ENCODE data around the gene SYNJ1.
"Not testable (repeated sequence)": the region's sequence is repeated elsewhere in the genome, so short reads cannot be mapped to it uniquely, and the experiment has no call there.

Gene SYNJ1

DNA sequence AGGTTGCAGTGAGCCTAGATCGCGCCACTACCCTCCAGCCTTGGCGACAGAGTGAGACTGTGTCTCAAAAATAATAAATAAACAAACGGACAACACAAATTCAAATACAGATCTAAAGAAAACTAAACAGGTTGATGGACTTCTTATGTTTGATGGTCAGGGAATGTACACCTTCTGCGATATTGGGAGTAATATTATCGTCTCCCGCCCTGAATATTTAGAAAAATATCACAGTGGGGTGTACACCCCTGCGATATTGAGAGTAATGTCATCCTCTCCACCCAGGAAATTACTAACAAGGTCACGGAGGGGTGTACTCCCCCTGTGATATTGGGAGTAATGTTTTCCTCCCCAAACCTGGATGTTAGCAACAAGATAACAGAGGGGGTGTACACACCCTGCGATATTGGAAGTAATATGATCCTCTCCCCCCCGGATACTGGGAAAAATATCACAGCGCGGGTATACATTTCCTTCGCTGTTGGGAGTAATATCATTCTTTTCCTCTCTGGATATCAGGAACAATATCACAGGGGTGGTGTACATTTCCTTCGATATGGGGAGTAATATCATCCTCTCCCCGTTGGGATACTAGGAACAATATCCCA, 114.3 kb downstream of the SYNJ1 start:
- Histone ChIP-seq H3K4me3 (peak overlapping the region; percentile 92), H3K27ac (no peak overlapping the region), H3K9ac (ENCODE audit: insufficient read length) (peak overlapping the region; percentile 85), H3K9me3 (ENCODE audit: low read depth, low read length) (no peaks in the 10 kb centered on the region), H3K36me3 (ENCODE audit: insufficient read depth, low read length) (peaks cover 10% of the 10 kb centered on the region; the same call in 1 of the 2 replicates)
- TF ChIP-seq FOXP2 (optimal IDR thresholded peaks at IDR 0.05; ENCODE audit: control extremely low read depth, extremely low read length, insufficient read depth) (no peak), EZH2 (IDR thresholded peaks at IDR 0.05) (no peak), POLR2AphosphoS5 (IDR thresholded peaks at IDR 0.05; ENCODE audit: borderline replicate concordance, low read depth, low read length) (no peak)
- DNase-seq (ENCODE audit: low read depth, low spot score), result no peak

DNA sequence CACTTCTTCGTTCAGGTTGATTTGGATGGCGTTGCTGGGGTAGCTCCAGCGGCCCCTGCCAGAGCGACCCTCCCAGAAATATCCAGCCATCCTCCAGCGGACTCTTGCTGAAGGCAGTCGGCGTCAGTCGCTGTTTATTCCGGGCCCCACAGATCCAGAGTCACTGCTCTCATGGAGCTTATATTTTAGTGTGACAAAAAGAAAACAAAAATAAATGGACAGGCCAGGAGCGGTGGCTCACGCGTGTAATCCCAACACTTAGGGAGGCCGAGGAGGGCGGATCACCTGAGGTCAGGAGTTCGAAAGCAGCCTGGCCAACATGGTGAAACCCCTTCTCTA, 114.8 kb downstream of the SYNJ1 start:
- DNase-seq (ENCODE audit: low read depth, low spot score), result no peak
- Histone ChIP-seq H3K9me3 (ENCODE audit: low read depth, low read length) (no peaks in the 10 kb centered on the region), H3K27ac (peak overlapping the region; percentile 93), H3K4me3 (peak overlapping the region; percentile 92), H3K36me3 (ENCODE audit: insufficient read depth, low read length) (peaks cover 10% of the 10 kb centered on the region; the same call in 1 of the 2 replicates), H3K9ac (ENCODE audit: insufficient read length) (peak overlapping the region; percentile 85)
- TF ChIP-seq POLR2AphosphoS5 (IDR thresholded peaks at IDR 0.05; ENCODE audit: borderline replicate concordance, low read depth, low read length), result no peak
- no peak for TF ChIP-seq EZH2 (IDR thresholded peaks at IDR 0.05)
- no peak for TF ChIP-seq FOXP2 (optimal IDR thresholded peaks at IDR 0.05; ENCODE audit: control extremely low read depth, extremely low read length, insufficient read depth)

DNA sequence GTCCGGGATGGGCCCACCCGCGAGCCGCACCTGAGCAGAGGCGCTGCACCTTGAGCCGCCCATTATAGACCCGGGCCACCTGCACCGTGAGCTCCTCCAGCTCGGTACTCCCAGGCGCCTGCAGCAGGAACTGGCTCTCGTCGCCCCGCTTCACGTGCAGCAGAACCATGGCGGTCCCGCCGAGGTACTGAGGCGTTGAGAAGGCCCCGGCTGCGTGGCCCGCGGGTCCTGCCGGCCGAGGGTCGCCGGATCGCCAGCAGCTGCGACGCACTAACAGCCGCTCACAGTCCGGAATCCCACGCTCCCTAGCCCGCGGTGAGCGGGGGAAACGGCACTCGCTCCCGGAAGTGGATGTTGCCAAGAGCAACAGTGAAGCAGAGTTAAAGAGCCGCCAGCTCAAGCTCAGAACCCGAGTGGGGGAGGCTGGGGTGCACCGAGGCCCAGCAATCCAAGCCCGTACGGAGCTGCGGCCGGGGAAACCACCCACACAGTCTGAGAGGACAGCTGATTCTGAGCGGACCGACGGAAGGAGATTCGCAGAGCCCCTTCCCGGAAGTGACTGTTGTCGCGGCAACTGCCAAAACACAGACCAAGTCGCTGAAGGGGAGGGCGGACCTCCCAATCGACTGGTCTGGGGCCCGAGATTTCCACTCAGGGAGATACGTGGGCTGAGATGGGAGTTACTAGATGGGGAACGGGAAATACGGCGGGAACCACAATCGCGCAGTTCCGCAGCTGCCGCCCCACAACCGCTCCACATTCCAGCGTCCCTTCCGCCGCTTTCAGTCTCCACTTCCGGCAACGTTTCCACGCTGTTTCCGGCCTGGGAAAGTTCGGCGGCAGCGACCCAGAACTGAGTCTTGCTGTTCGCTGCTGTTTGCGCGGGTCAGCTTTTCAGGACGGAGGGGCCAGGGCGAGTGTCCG, 115.5 kb downstream of the SYNJ1 start, which contains the start of gene CFAP298:
Gene CFAP298 (minus strand): TSS at position 303 of the 924 bp plus-strand sequence. CDS start 134 bp downstream, at position 169.
- peak within 1 kb of the TSS; percentile 85 for H3K9ac ChIP-seq (ENCODE audit: insufficient read length)
- H3K4me3 ChIP-seq, result peak within 1 kb of the TSS; percentile 92
- no peaks in the 10 kb centered on the region for H3K9me3 ChIP-seq (ENCODE audit: low read depth, low read length)
- peaks cover 14% of the 10 kb centered on the region; the same call in 1 of the 2 replicates for H3K36me3 ChIP-seq (ENCODE audit: insufficient read depth, low read length)
- H3K27ac ChIP-seq, result peak within 1 kb of the TSS; percentile 93
- TF ChIP-seq EZH2 (IDR thresholded peaks at IDR 0.05) (no peak), POLR2AphosphoS5 (IDR thresholded peaks at IDR 0.05; ENCODE audit: borderline replicate concordance, low read depth, low read length) (peak; percentile 90), FOXP2 (optimal IDR thresholded peaks at IDR 0.05; ENCODE audit: control extremely low read depth, extremely low read length, insufficient read depth) (peak; percentile 54)
- peak; percentile 51 for DNase-seq (ENCODE audit: low read depth, low spot score)

DNA sequence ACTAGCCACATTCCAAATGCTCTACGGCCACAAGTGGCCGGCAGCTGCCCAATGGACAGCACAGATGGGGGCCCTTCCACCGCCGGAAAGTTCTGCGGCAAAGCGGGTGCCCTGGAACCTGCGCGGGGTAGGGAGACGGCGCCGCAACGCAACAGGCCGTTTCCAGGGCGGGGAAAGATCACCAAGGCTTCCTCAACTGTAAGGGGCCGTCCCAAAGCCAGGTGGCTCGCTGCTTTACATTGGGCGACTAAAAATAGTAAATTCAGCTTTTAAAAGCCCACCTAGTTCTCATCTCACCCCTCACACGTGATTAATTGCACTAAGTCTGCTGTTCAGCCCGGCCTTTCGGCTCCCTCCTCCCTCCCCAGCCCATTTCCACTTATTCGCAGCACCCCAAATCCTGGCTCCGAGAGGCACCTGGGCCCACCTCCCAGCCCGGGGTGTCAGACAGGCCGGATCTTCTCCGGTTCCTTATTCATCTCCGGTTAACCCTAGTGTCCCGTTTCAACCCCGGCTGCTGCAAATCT, 116.3 kb downstream of the SYNJ1 start:
- Histone ChIP-seq H3K9ac (ENCODE audit: insufficient read length) (peak overlapping the region; percentile 85), H3K27ac (no peak overlapping the region), H3K4me3 (peak overlapping the region; percentile 92), H3K36me3 (ENCODE audit: insufficient read depth, low read length) (peaks cover 21% of the 10 kb centered on the region; the same call in 1 of the 2 replicates), H3K9me3 (ENCODE audit: low read depth, low read length) (no peaks in the 10 kb centered on the region)
- TF ChIP-seq POLR2AphosphoS5 (IDR thresholded peaks at IDR 0.05; ENCODE audit: borderline replicate concordance, low read depth, low read length) (no peak), EZH2 (IDR thresholded peaks at IDR 0.05) (no peak), FOXP2 (optimal IDR thresholded peaks at IDR 0.05; ENCODE audit: control extremely low read depth, extremely low read length, insufficient read depth) (no peak)
- DNase-seq (ENCODE audit: low read depth, low spot score), result no peak

DNA sequence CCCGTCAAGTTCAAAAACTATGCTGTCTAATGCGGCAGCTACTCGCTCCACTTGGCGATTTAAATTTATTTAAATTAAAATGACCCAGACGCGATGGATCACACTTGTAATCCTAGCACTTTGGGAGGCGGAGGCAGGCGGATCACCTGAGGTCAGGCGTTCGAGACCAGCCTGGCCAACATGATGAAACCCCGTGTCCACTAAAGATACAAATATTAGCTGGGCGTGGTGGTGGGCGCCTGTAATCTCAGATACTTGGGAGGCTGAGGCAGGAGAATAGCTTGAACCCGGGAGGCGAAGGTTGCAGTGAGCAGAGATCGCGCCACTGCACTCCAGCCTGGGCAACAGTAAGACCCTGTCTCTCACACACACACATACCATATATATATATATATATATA, 116.9 kb downstream of the SYNJ1 start:
- H3K9me3 ChIP-seq (ENCODE audit: low read depth, low read length); H3K27ac ChIP-seq; DNase-seq (ENCODE audit: low read depth, low spot score); H3K9ac ChIP-seq (ENCODE audit: insufficient read length): not testable (repeated sequence)
- Histone ChIP-seq H3K36me3 (ENCODE audit: insufficient read depth, low read length) (peaks cover 26% of the 10 kb centered on the region; the same call in 1 of the 2 replicates), H3K4me3 (peak overlapping the region; percentile 61)

DNA sequence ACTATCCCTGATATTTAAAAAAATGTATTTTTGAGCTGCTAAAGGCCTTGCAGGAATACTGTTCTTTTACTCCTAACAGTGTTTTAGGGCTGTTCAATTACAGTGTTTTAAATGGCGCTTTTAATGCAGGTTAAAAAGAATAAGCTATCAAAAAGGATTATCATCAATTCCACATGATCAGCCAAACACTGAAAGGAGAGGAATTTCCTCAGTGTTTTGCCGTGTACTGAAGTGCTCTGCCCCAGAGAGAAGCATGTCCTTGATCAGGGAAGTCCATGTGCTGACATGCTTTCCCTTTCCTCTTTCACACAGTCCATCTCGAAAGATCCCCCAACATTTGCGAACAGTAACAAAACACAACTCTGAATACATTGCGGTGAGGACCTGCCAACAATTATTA, 119.0 kb downstream of the SYNJ1 start:
- no peak overlapping the region for H3K4me3 ChIP-seq
- peaks cover 40% of the 10 kb centered on the region; the same call in 1 of the 2 replicates for H3K36me3 ChIP-seq (ENCODE audit: insufficient read depth, low read length)
- H3K27ac ChIP-seq, result no peak overlapping the region

DNA sequence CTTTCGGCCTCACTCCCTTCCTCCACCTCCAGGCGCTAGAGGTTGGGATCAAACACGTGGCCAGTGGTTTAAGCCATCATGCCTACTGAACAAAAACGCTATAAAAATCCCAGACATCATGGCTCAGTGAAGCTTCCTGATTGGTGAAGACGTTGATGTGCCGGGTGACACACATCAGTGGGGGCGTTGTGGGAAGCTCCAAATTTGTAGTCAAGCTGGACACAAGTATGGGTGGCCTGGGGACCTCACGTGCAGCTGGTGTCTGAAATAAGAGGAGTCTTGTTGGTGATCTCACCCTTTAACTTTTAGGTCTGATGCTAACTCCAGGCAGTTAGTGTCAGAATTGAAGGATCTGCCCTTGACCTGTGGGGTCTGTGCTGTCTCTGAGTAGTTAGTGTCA, 122.3 kb downstream of the SYNJ1 start:
- Histone ChIP-seq H3K36me3 (ENCODE audit: insufficient read depth, low read length) (peaks cover 53% of the 10 kb centered on the region), H3K4me3 (no peak overlapping the region), H3K9ac (ENCODE audit: insufficient read length) (no peak overlapping the region), H3K9me3 (ENCODE audit: low read depth, low read length) (no peaks in the 10 kb centered on the region), H3K27ac (no peak overlapping the region)
- DNase-seq (ENCODE audit: low read depth, low spot score), result no peak
- no peak for TF ChIP-seq EZH2 (IDR thresholded peaks at IDR 0.05)
- no peak for TF ChIP-seq FOXP2 (optimal IDR thresholded peaks at IDR 0.05; ENCODE audit: control extremely low read depth, extremely low read length, insufficient read depth)
- TF ChIP-seq POLR2AphosphoS5 (IDR thresholded peaks at IDR 0.05; ENCODE audit: borderline replicate concordance, low read depth, low read length), result no peak

More for the DNA sequence above, 119.0 kb downstream of the SYNJ1 start:
- no peak for DNase-seq (ENCODE audit: low read depth, low spot score)
- TF ChIP-seq FOXP2 (optimal IDR thresholded peaks at IDR 0.05; ENCODE audit: control extremely low read depth, extremely low read length, insufficient read depth) (no peak), POLR2AphosphoS5 (IDR thresholded peaks at IDR 0.05; ENCODE audit: borderline replicate concordance, low read depth, low read length) (no peak)
- no peaks in the 10 kb centered on the region for H3K9me3 ChIP-seq (ENCODE audit: low read depth, low read length)
- no peak overlapping the region for H3K9ac ChIP-seq (ENCODE audit: insufficient read length)

DNA sequence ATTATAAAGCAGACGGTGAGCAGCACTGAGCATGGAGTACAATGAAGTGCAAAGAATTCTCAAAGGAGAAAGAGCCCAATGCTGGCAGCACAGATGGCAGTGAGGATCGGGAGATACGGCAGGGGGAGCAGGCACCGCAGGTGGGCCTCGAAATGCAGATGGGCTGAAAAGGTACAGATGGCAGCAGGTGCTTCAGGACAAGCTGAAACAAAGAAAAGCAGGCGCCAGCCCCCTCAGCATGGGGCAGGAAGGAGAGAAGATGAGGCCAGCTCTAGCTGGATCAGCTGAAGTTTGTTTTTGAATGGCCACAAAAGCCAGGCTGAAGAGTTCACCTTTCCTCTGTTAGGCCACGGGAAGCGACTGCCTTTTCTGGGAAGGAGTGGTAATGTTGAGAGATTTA, 123.3 kb downstream of the SYNJ1 start:
- no peak for TF ChIP-seq EZH2 (IDR thresholded peaks at IDR 0.05)
- TF ChIP-seq FOXP2 (optimal IDR thresholded peaks at IDR 0.05; ENCODE audit: control extremely low read depth, extremely low read length, insufficient read depth), result no peak
- no peak for TF ChIP-seq POLR2AphosphoS5 (IDR thresholded peaks at IDR 0.05; ENCODE audit: borderline replicate concordance, low read depth, low read length)
- Histone ChIP-seq H3K9ac (ENCODE audit: insufficient read length) (no peak overlapping the region), H3K27ac (no peak overlapping the region), H3K36me3 (ENCODE audit: insufficient read depth, low read length) (peaks cover 55% of the 10 kb centered on the region), H3K9me3 (ENCODE audit: low read depth, low read length) (no peaks in the 10 kb centered on the region), H3K4me3 (no peak overlapping the region)
- no peak for DNase-seq (ENCODE audit: low read depth, low spot score)

All from SK-N-MC (cell line).